Measurements from ENCODE around the gene DSCAM.
A peak's percentile ranks its signal among the peaks of the same experiment; 100 is the strongest.

The DSCAM gene

DNA sequence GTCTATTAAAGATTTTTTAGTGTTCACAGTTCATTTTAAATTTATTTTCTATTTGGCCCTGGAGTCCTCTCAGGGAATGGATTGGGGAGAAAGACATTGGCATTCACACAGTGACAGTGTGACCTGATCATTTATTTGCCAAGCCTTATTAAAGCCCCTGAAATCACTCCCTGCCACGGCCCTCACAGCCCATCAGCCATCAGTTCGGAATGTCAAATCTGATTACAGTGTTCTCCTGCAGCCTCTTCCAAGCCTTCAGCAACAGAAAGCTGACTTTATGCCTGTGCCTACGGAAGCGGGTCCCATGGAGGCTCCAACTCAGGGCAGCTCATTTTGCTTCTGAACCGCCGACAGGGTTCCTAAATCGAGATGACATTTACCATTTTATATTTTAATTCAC, 451.2 kb downstream of the DSCAM start:
- DNase-seq: no peak

DNA sequence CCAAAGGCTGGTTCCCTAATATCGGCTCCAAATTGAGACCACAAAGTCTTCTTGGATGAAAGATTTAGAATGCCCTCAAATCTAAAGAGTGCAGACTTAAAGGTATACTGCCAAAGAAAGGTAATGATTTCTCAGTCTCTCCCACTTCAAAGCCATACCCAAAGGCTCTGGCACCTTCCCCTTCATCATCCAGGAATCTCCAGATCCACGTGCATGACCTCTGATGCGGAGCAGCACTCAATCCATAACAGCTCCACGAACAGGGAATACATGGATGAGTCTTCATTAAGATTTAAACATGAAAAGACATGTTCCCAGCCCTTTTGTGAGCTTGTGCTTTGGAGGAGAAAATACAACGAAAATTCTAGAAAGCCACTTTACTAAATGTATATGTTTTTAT, 453.9 kb downstream of the DSCAM start:
- DNase-seq: no peak

DNA sequence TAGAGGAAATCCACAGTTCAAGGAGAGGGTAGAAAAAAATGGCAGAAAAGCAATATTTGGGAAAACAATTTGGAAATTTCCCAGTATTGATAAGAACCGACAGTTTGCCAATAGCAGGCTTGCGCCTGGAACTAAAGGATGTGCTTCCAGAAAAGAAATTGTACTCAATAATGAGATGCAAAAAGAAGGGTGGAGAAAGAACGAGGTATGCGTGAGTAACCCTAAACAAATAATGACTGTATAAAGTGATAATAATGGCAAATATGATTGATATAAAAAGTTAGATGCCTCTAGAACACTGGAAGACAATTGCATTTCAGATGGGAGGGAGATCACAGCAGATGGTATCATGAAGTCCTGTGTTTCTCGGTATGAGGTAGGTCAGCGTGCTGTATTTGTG, 458.9 kb downstream of the DSCAM start:
- no peak for DNase-seq

DNA sequence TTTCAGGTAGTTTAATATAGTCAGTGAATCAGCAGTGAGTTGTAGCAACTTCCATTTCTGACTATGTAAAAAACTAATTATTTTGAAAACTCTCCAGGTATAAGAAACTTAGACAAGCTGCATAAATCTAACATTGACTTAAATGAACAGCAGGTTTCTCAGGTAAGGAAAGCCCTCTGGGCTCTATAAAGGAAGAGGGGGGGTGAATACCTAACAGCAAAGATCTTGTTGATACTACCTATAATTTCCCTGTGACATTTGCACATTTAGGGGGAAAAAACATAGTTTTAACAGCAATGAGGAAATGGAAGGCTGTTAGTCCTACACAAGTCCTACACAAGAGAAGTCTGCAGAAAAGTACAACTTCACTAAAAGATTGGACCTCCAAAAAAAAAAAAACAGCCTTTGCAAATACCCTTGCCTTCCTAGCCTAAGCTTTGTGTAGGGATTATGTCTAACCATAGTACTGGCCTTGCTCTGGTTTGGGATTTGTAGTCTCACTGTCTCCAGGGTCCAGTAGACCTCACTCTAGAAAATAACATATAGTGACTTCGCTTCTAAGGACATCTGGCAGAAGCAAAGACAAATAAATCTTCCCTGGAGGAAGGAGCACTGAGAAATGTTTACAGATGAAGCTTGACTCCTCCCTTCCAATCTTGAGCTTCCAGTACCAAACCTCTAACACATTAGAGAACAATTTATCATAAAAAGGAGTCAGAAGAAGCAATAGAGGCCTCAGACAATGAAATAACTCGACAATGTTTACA, 459.8 kb downstream of the DSCAM start:
- DNase-seq: no peak

DNA sequence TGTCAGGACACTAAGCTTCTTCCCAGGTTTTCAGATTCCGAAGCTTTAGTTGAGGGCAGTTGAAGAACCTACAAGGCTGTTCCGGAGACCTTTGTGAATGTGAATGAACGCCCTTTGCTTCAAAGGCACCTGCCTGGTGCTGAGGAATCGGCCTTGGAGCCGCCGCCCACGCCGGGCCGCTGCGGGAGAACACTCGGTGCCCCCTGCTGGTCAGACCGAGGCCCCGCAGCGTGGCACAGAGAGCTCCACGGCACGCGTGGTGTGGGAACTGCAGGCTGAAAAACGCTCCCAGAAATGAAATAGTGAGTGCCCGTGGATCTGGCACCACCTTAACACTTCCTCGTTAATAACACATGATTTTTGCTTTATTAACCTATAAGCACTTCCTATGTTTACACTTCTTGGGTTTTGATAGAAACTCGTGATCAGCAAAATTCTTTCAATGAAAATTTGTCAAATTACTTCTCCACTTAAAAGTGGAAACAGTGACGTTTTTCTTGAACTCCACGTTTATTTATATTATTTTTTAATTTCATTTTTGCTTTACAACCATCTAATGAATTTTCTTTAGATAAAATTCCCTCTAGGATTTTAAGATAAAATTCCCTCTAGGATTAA, 460.6 kb downstream of the DSCAM start:
- DNase-seq: peak in 27 of 56 donors; percentile 2 to 73 (median 21)

DNA sequence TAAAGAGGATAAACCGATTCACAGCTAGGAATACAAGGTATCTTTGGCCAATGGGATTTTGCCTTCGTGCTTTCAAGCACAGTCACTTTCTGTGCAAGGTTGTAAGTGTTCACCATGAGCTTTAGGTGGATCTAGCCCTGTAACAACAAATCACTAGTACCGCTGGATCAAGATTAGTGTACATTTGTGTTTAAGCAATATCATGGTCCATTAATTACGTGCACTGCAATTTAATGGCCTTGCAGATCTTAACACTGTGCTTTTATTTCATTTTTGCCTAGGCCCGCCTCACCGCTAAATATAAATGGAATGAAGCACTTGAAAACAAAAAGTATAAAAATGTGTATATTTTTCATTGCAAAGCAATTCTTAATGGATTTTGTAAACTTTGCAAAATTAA, 461.1 kb downstream of the DSCAM start:
- DNase-seq: no peak

DNA sequence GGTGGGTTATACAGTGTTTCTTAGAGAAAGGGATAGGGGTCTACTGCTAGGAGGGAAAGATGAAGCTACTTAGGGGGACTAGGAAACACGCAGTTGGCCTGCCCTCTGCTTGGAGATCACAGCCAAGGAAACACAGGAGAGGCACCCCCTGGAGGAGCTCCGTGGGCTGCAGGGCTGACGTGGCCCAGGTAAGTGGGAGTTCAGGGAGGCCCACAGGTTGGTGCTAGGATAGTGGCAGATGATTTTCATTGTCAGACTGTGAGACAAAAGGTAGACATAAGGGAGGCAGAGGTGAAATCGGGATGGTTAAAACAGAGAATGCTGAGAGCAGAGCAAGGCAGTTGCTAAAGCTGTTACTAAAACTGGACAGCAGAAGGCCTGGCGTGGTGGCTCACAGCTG, 463.0 kb downstream of the DSCAM start:
- peak in 15 of 56 donors; percentile 1 to 29 (median 12) for DNase-seq

DNA sequence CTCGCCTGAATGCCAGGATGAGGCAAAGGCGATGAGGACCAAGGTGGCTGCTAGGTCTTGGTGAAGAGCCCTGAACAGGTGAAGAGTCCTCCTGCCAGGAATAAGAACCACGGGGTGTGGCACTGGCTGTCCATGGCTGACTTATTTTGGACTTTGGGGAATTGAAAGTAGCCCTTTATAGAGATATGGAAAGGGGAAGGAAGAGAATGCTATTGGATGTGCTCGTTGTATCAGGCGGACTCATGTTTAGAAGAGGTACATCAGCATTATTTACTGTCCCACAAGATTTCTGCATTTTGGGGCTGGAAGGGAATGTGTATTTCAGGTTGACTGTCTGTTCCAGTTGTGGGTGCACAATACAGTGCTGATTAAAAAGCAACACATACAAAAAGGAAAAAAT, 465.8 kb downstream of the DSCAM start:
- no peak for DNase-seq

DNA sequence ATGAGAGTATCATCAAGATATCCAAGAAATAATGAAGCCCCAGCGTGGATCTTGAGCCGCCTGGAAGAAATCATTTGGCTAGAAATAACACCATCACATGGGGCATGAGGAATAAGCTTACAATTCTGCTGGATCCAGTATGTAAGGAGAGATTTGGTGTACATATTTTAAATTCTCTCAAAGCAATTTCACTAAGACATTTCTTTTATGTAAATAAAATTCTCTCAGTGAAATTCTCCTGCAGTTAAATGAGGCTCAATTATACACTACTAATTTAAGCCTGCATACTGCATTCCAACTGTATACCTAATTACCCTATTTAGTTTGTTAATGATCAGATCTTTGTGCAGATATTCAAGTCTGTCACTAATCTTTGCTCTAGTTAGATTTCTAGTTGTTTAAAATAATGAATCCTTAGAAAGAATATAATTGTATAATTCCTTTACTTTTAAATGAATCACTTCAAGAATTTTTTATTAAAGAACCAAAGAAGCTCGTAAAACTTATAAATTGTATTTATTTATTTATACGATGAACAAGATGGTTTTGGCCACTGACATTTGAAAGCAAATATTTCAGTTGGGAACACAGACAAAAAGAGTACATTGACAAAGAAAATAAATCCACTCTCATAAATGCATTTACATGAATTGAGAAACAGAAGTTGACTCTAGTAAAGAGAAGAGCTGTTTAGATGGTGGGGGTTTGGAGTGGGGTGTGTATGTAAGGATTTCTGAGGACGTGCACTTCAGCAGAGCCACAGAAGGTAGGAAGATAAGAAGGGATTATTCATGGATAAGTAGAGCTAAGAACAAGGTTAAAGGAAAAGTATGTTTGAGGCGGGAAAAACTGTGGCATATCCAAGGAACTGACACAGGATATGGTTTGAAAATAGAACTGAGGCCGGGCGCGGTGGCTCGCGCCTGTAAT, 466.8 kb downstream of the DSCAM start:
- DNase-seq: no peak

DNA sequence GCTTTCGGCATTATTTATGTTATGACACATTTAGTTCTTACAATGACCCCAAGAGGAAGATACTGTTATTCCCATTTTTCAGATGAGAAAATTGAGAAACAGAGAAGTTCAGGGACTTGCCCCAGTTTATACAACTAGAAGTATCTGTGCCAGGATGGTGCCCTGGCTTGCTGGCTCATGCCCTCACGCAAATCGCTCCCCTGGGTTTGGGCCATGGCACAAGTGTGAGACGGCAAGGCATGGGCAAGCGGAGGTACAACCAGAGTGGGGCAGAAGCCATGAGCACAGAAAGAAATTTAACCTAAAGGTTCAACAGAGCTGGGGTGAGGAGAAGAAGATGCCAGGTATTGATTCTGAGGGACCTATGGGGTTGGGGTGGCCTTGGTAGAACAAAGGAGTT, 469.8 kb downstream of the DSCAM start:
- DNase-seq: no peak

DNA sequence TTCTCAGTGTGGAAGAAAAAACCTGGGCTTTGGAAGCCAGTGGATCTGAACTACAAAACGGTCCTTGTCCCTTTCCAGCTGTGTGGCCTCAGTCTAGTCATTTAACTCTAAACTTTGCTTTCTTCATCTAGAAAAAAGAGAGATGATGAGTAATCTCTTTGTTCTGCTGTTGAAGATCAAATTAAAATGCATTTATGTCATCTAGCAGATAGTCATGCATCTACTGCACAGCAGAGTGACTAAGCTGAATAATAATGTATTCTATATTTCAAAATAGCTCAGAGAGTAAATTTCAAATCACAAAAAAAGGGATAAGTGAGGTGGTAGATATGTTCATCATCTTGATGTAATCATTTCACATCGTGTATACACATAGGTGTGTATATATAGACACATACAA, 473.2 kb downstream of the DSCAM start:
- DNase-seq: no peak

DNA sequence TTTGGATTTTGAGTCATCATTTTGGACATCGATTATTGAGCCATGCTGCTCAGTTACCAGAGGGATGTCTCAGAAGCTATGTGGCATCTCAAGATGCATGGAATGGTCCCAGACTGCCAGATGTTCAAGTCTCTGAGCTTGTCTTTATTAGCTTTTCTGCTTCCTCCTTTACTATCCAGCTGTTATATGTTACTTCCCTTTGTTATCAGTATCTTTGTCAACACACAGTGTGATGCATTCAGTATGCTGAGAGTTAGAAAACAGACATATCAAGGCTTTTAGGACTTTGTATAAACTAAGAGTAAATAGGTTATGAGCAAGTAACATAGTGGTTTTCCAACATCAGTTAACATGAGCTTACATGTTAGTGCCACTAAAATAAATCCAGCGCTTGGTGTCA, 474.5 kb downstream of the DSCAM start:
- no peak for DNase-seq

DNA sequence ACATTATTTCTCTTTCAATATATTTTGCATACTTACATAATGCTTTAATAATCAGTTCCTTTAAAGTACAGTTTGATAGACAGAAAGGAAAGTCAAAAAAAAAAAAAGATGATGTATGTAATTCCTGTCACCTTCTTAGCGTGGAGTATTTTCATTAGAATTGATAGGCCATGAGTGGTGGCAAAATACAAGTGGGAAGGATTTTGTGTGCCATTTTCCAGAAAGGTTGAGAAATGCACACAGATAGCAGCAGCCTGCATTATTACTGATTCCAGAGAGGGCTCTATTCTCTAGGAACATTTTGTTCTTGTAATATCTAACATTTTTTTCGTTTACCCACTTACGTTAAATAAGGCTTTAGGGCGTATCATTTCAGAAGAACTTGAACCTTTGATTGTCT, 475.6 kb downstream of the DSCAM start:
- DNase-seq: no peak

DNA sequence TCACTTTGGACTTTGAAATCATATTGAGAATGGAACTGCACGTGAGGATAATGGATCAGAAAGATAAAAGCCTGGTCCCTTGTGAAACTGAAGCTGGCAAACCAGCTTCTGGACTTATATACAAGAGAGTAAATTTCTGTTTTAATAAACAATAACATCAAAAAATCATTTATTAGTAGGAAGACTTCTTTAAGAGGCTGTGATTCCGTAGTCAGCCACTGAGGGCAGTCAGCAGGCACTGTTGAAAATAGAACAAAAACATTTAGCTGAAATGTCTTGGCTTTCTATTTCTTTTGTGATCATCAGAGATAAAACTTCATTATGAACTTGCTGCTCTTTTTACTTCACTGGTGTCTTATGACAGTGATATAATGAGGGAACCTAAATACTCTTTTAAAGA, 490.3 kb downstream of the DSCAM start:
- no peak for DNase-seq

DNA sequence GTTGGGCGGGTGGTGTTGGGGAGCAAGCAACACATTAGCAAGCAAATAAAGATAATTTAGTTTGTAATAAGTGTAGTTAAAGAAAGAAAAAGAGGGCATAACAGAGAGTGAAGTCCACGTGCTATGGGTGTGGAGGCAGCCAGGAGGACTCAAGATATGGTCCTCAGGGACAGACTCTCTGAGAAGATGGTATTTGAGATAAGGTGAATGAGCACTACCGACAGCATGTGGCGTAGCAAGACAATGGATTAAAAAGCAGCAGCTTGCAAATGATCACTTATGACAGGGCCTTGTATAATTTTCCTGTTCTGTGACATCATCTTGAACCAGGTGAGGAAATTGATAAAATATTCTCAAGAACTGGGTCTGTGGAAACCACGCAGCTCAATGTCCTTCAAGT, 491.9 kb downstream of the DSCAM start:
- no peak for DNase-seq

DNA sequence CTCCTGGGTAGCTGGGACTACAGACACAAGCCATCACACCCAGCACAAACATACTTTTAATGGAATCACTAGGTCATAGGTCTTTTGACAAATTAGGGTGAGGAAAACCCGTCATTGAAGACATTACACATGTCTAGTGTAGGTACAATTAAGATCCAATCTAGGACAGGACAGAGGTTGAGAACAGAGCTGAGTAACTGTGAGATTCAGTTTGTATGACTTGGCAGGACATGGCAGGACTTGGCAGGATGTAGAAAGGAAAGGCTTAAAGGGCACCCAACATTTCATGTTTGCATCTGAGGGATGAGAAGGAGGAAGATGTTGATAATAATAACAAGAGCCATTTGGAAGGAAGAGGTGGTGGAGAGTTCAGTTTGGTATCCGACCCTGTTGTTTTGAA, 496.0 kb downstream of the DSCAM start:
- no peak for DNase-seq

DNA sequence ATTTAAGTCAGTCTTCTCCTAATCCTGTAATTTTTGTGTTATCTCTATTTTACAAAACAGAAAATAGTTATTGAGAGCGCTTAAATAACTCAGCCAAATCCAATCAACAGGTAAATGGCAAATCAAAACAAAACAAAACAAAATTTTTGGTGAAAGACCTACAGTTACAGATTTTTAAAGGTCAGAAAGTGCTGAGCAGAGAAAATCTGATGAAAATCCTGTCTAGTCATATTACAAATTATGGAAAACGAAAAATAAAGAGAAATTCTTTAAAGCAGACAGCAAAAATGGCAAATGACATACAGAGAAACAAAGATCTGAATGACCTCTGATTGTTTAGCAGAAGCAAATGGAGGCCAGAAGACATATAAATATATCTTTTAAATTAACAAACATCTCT, 497.4 kb downstream of the DSCAM start:
- no peak for DNase-seq

DNA sequence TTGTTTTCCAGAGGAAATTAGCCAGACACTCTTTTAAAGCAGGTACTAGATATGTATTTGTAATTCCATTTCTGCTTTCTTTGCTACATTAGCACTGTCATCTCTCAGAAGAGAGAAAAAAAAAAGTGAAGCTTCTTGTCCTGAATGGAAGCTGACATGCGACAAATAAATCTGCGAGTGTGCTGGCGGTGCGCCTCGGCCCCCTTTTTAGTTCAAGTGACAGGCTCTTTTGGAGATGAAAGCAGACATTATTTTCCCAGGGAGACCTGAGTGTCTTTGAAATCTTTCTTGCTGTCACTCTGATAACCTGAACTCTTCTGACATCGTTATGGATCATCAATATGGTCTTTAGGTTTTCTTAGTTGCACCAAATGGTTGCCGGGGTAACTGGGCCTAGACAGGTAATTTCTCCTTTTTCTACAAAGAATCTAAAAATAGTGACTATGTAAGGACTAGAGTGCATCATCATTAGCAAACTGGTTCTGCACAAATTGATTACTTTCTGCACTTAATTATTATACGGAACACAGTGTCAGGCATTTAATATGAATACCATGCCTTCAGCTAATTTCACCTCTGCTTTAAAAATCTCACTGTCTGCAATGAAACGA, 501.1 kb downstream of the DSCAM start:
- peak in 8 of 56 donors; percentile 0 to 40 (median 6) for DNase-seq

DNA sequence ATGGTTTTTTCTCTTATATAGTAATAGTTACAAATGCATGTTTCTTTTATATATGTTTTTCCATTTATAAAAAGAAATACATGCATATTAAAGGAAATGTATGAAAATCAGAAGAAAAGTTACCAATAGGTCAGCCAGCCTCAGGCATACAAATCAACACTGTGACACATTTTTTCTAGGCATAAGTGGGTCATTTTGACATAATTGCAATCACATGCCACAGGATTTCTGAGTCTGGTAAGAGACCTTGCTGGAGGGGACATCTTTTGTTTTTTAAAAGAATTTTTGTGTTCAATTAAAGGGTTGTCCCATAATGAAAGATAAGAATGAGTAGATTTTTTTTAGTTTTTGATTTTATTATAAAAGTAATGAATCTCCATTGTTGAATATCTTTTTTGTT, 506.6 kb downstream of the DSCAM start:
- DNase-seq: no peak

DNA sequence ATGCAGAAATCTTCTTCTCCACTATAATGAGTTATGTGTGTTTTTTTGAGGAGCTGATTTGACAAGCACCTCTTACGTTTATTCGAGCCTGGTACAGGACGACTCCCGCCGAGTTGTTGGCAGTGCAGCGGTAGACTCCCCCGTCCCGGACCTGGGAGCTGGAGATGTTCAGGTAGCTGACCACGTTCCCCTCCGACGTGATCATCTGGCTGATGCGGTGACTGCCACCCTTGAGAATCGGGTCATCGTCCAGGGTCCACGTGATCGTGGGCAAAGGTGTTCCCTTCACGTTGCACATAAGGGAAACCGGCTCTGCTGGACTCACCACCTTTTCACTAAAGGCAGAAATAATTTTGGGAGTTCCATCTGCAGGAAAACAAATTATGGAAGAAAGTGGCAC, 507.9 kb downstream of the DSCAM start:
- no peak for DNase-seq

DNA sequence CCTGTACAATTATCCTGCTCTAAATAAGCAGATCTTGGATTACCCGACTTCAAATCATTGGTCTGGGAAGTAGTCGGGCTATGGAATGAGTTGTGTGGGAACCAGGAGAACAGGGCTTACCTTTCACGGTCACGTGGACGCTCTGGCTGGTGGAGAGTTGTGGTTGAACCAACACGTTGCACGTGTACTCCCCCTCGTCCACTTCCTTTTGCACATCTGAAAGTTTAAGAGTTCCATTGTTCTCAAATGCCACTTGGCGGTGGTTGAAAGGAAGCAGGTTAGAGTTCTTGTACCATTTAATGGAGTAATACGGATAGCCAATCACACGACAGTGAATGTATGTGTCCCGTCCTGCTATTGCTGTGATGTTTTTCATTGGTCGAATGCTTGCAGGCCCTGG, 509.0 kb downstream of the DSCAM start:
- no peak for DNase-seq

DNA sequence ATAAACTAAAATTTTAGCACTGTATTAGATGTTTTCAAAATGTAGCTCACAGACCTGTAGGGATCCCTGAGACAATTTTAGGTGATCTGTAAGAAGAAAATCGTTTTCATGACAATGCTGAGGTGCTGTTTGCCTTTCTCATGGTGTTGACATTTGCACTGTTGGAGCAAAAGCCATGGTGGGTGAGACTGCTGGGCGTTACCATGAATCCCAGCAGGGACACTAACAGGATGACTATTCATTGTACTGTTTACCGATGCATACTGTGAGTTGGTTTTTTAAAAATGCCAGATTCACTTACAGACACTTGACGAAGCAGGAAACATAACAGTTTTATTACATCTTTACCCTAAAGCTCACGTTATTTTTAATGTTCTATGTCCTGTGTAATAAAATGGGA, 511.3 kb downstream of the DSCAM start:
- DNase-seq: no peak
